Hepatocyte (in vitro differentiated cells): ENCODE data around the gene CD2. TPM values are rescaled to one million over a fixed set of nuclear protein-coding genes. Genes with fewer than 3 reads are reported as not detected.

ENCODE experiments used
- DNase-seq: peaks from one replicate; pipeline ENCODE4 v3.0.0-alpha.2; 2016; ENCODE audit warnings: low spot score
- H2AFZ ChIP-seq: fragments of 200-600 bp; sonication (generic); 2 replicates; pipeline ENCODE4 v1.6.0; 2016; ENCODE audit warnings: antibody characterized with exemption, mild to moderate bottlenecking
- H3K27ac ChIP-seq: fragments of 200-600 bp; sonication (generic); 2 replicates; pipeline ENCODE4 v1.5.1; 2016; ENCODE audit warnings: mild to moderate bottlenecking
- H3K27me3 ChIP-seq: fragments of 200-600 bp; sonication (generic); 2 replicates; pipeline ENCODE4 v1.6.1; 2016
- H3K36me3 ChIP-seq: fragments of 200-600 bp; sonication (generic); replicated peaks from 2 replicates; pipeline ENCODE4 v1.5.1; 2016; ENCODE audit warnings: low read depth; ENCODE audit not compliant: insufficient read depth
- H3K4me1 ChIP-seq: fragments of 200-600 bp; sonication (generic); 2 replicates; pipeline ENCODE4 v1.5.1; 2016; ENCODE audit warnings: mild to moderate bottlenecking, moderate library complexity; ENCODE audit not compliant: insufficient read depth
- H3K4me2 ChIP-seq: fragments of 200-600 bp; sonication (generic); 2 replicates; pipeline ENCODE4 v1.6.0; 2016
- H3K4me3 ChIP-seq: fragments of 200-600 bp; sonication (generic); 2 replicates; pipeline ENCODE4 v1.5.1; 2016; ENCODE audit warnings: mild to moderate bottlenecking
- H3K79me2 ChIP-seq: fragments of 200-600 bp; sonication (generic); 2 replicates; pipeline ENCODE4 v1.6.0; 2017; ENCODE audit warnings: mild to moderate bottlenecking
- H3K9me2 ChIP-seq: fragments of 200-600 bp; sonication (generic); replicated peaks from 2 replicates; pipeline ENCODE4 v1.6.0; 2017; ENCODE audit warnings: mild to moderate bottlenecking; ENCODE audit not compliant: insufficient read depth
- H3K9me3 ChIP-seq: fragments of 200-600 bp; sonication (generic); 2 replicates; pipeline ENCODE4 v1.5.1; 2016; ENCODE audit warnings: low read depth, mild to moderate bottlenecking
- H4K20me1 ChIP-seq: fragments of 200-600 bp; sonication (generic); 2 replicates; pipeline ENCODE4 v1.6.0; 2016; ENCODE audit warnings: mild to moderate bottlenecking; ENCODE audit not compliant: insufficient read depth, poor library complexity, severe bottlenecking
- EZH2 ChIP-seq: fragments of 200-600 bp; sonication (generic); IDR thresholded peaks from 2 replicates; pipeline ENCODE4 v1.6.1; 2016; ENCODE audit warnings: antibody characterized with exemption, mild to moderate bottlenecking, borderline replicate concordance
- EZH2phosphoT487 ChIP-seq: fragments of 200-600 bp; sonication (generic); IDR thresholded peaks from one replicate; pipeline ENCODE4 v1.6.1; 2018; ENCODE audit warnings: antibody characterized with exemption, mild to moderate bottlenecking, low read depth, moderate library complexity; ENCODE audit not compliant: unreplicated experiment, severe bottlenecking
- WGBS: methylation state at CpG from one replicate; pipeline ENCODE4 v1.1.6; 2016; ENCODE audit warnings: low lambda C conversion rate; ENCODE audit errors: missing lambda C conversion rate; 5-methylcytosine and 5-hydroxymethylcytosine counted together
- polyA plus RNA-seq: library from polyadenylated mRNA; unstranded; fragments of >200 nt; fragmentation: Nextera tagmentation; extraction: Ambion mirVana; gene quantifications from 2 replicates; pipeline ENCODE4 v1.2.1, GENCODE V29; 2016
- total RNA-seq: library from RNA; depleted of rRNA; stranded (reverse); fragments of >200 nt; gene quantifications from 2 replicates; pipeline ENCODE4 v1.2.3, GENCODE V29; 2014
- TF ChIP-seq, protein P1 (sequence below): fragments of 200-600 bp; sonication (generic); IDR thresholded peaks from 2 replicates; pipeline ENCODE4 v1.5.1; 2016; ENCODE audit warnings: antibody characterized with exemption, mild to moderate bottlenecking; ENCODE audit not compliant: poor library complexity

CD2 gene
- total and polyA plus RNA-seq, 2 experiments from 2014 or later: 0.08 to 0.13 TPM

DNA sequence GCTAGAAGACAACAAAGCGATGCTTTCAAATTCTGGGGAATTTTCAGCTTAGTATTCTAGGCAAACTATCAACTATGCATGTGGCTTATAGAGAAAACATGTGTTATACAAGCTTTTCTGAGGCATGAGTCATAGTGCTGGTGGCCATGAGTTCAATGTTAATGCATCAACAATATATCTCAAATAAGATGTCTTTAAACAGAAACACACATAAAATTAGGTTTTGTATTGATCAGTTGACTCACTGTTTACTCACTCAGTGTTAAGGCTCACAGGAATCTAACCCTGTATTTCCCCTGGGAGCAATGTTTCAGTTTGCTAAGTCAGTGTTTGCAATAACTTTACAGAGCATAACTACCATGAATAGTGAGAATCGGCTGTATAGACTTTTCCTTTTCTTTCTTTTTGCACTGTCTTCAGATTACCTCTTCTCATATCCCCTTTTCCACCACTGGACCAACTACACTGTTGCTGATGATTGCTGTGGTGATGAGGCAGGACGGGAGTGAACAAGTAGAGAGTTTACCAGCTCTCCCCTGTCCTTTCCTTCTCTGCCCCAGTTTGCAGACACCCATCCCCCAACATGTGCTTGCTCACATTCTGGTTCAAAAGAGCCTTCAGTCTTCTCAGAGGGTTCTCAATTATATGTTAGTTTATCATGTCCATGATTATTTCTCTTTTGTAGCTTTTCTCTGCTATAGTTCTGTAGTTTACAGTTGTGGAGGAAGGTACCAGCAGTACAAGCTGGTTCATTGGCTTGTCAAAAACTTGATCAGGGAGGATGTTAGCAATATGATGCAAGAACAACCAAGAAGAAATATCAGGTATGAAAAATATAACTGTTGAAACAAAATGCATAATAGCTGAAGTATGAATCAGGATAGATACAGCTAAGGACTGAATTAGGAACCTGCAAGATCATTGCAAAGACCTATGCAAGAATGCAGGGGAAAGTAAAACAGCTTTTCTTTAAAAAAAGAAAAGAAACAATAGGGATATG, 23.9 kb downstream of the CD2 start:
- 48% methylated on average over 3 of the region's 3 CpGs for WGBS
- H3K27ac ChIP-seq: peak overlapping the region; percentile 23
- H3K27me3 ChIP-seq: no peaks in the 10 kb centered on the region
- peak overlapping the region; percentile 39 for H3K4me2 ChIP-seq
- H3K4me3 ChIP-seq: no peak overlapping the region
- no peaks in the 10 kb centered on the region for H3K36me3 ChIP-seq
- peak; percentile 27 for DNase-seq
- H3K9me3 ChIP-seq: no peaks in the 10 kb centered on the region
- no peaks in the 10 kb centered on the region for H3K9me2 ChIP-seq
- no peak overlapping the region for H2AFZ ChIP-seq
- no peaks in the 10 kb centered on the region for H3K79me2 ChIP-seq
- no peak for TF ChIP-seq EZH2phosphoT487
- TF ChIP-seq EZH2: no peak
- TF ChIP-seq, protein P1, sequence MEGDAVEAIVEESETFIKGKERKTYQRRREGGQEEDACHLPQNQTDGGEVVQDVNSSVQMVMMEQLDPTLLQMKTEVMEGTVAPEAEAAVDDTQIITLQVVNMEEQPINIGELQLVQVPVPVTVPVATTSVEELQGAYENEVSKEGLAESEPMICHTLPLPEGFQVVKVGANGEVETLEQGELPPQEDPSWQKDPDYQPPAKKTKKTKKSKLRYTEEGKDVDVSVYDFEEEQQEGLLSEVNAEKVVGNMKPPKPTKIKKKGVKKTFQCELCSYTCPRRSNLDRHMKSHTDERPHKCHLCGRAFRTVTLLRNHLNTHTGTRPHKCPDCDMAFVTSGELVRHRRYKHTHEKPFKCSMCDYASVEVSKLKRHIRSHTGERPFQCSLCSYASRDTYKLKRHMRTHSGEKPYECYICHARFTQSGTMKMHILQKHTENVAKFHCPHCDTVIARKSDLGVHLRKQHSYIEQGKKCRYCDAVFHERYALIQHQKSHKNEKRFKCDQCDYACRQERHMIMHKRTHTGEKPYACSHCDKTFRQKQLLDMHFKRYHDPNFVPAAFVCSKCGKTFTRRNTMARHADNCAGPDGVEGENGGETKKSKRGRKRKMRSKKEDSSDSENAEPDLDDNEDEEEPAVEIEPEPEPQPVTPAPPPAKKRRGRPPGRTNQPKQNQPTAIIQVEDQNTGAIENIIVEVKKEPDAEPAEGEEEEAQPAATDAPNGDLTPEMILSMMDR: no peak
- H4K20me1 ChIP-seq: no peaks in the 10 kb centered on the region
- H3K4me1 ChIP-seq: no peaks in the 10 kb centered on the region

DNA sequence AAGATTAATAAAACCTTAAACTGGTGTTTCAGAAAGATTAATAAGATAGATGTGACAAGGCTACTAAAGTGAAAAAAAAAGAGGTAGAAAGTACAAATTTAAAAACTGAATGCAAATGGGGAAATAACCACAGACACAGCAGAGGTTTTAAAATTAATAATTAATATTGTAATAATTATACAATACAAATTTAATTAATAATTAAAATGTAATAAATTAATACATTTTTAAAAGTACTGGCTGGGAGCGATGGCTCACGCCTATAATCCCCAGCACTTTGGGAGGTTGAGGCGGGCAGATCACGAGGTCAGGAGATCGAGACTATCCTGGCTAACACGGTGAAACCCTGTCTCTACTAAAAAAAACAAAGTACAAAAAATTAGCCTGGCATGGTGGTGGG, 26.8 kb downstream of the CD2 start:
- WGBS: 96% methylated on average over 6 of the region's 6 CpGs
- Histone ChIP-seq H3K9me3 (no peaks in the 10 kb centered on the region), H3K79me2 (no peaks in the 10 kb centered on the region), H3K27me3 (no peaks in the 10 kb centered on the region), H3K36me3 (no peaks in the 10 kb centered on the region), H3K4me1 (no peaks in the 10 kb centered on the region), H3K27ac (no peak overlapping the region), H2AFZ (no peak overlapping the region), H4K20me1 (no peaks in the 10 kb centered on the region), H3K4me2 (no peak overlapping the region), H3K4me3 (no peak overlapping the region), H3K9me2 (no peaks in the 10 kb centered on the region)
- no peak for DNase-seq
- TF ChIP-seq, protein P1: no peak
- no peak for TF ChIP-seq EZH2phosphoT487
- TF ChIP-seq EZH2: no peak

DNA sequence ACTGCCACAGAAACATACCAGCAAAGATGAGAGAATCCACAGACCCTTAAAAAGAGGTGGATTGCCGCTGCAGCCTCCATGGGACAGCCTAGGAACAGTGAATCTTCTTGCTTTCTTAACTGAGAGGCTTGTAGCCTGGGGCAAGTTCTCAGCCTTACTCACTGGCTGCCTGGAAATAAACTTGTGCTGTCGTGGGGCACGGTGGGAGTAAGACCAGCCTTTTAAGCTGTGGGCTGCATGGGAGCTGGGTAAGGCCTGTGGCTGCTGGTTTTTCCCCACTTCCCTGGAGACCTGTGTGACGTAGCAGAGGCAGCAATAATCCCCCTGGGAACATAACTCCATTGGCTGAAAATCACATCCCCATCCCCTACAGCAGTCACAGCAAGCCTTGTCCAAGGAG, 30.8 kb downstream of the CD2 start:
- H3K9me2 ChIP-seq: no peaks in the 10 kb centered on the region
- H2AFZ ChIP-seq: no peak overlapping the region
- no peaks in the 10 kb centered on the region for H3K79me2 ChIP-seq
- no peaks in the 10 kb centered on the region for H4K20me1 ChIP-seq
- H3K4me2 ChIP-seq: no peak overlapping the region
- no peak overlapping the region for H3K4me3 ChIP-seq
- 60% methylated on average over 4 of the region's 4 CpGs for WGBS
- no peaks in the 10 kb centered on the region for H3K27me3 ChIP-seq
- H3K27ac ChIP-seq: no peak overlapping the region
- no peak for DNase-seq
- H3K9me3 ChIP-seq: no peaks in the 10 kb centered on the region
- no peaks in the 10 kb centered on the region for H3K4me1 ChIP-seq
- TF ChIP-seq EZH2phosphoT487: no peak
- TF ChIP-seq EZH2: no peak
- TF ChIP-seq, protein P1: no peak
- no peaks in the 10 kb centered on the region for H3K36me3 ChIP-seq
